ENCODE data around the gene PTPRZ1.

The PTPRZ1 gene

GRCh38 chr7:122059542-122059941, 186.6 kb downstream of the PTPRZ1 start:
- no peak for DNase-seq

GRCh38 chr7:122063146-122063545, 190.2 kb downstream of the PTPRZ1 start:
- no peak for DNase-seq

GRCh38 chr7:122064971-122065370, 192.0 kb downstream of the PTPRZ1 start:
- DNase-seq: no peak

- no peak for DNase-seq
Observed at GRCh38 chr7:122067077-122067476, 194.1 kb downstream of the PTPRZ1 start.

- DNase-seq: no peak
Observed at GRCh38 chr7:122068046-122068445, 195.1 kb downstream of the PTPRZ1 start.

GRCh38 chr7:122068999-122069398, 196.0 kb downstream of the PTPRZ1 start:
- DNase-seq: no peak

- no peak for DNase-seq
Observed at GRCh38 chr7:122070062-122070461, 197.1 kb downstream of the PTPRZ1 start.

- no peak for DNase-seq
Observed at GRCh38 chr7:122070834-122071233, 197.9 kb downstream of the PTPRZ1 start.

GRCh38 chr7:122072272-122072671, 199.3 kb downstream of the PTPRZ1 start:
- DNase-seq: no peak

- no peak for DNase-seq
Observed at GRCh38 chr7:122072924-122073599, 200.1 kb downstream of the PTPRZ1 start.

- DNase-seq: no peak
Observed at GRCh38 chr7:122073635-122074034, 200.7 kb downstream of the PTPRZ1 start.

- no peak for DNase-seq
Observed at GRCh38 chr7:122082160-122082559, 209.2 kb downstream of the PTPRZ1 start.

- DNase-seq: no peak
Observed at GRCh38 chr7:122082670-122083069, 209.7 kb downstream of the PTPRZ1 start.

GRCh38 chr7:122092964-122093797, 220.2 kb downstream of the PTPRZ1 start:
- peak; percentile 58 for DNase-seq

- DNase-seq: no peak
Observed at GRCh38 chr7:122094549-122094948, 221.6 kb downstream of the PTPRZ1 start.

- DNase-seq: no peak
Observed at GRCh38 chr7:122095642-122096041, 222.7 kb downstream of the PTPRZ1 start.

GRCh38 chr7:122100021-122100420, 227.1 kb downstream of the PTPRZ1 start:
- no peak for DNase-seq

GRCh38 chr7:122103064-122103463, 230.1 kb downstream of the PTPRZ1 start:
- no peak for DNase-seq
